NCI-H524 (cell line): Measurements from ENCODE around the gene TMEM72.

ENCODE experiments used
- DNase-seq, 2 experiments: peaks; one replicate each; lab custom pipeline; 2025; lab: John Stamatoyannopoulos, UW

The TMEM72 gene

DNA sequence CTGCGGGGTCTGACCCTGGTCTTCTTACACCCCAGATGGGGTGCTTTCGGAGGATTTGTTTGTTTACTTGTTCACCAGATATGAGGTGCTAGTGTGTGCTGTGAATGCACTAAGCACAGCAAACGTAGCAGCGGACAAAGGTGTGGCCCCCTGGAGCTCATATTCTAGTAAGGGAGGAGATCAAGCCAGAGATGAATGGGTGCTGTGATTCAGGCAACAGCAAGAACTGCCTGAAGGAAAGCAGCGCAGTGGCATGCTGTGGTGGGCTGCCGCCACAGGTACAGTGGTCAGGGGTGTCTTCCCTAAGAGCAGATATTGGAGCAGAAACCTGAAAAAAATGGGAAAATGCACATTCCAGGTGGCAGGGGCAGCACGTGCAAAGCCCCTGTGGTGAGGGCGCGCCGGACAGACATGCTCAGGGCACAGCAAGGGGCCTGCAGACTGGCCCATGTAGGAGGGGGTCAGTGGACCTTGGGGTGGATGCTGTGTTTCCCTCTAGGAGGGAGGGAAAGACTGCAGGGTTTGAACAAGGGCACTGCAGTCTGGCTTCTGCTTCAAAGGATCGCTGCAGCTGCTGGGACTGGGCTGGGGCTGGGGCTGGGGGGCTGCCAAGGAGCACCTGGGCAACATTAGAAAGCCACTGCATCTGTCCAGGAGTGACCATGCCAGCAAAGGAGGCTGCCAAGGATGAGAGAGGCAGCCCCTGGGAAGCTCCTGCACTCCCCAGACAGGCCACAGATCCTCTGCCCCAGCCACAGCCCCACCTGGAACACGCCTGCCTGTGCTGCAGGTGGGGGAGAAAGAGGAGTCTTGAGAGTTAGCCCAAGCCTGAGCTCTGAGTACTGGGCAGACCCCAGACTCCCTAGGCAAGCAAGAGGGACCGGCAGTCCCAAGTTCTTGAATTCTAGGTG lies 68.4 kb downstream of the TMEM72 start:
- no peak for DNase-seq

GRCh38 chr10:44980309-44981171 lies 69.4 kb downstream of the TMEM72 start:
- no peak for DNase-seq

DNA sequence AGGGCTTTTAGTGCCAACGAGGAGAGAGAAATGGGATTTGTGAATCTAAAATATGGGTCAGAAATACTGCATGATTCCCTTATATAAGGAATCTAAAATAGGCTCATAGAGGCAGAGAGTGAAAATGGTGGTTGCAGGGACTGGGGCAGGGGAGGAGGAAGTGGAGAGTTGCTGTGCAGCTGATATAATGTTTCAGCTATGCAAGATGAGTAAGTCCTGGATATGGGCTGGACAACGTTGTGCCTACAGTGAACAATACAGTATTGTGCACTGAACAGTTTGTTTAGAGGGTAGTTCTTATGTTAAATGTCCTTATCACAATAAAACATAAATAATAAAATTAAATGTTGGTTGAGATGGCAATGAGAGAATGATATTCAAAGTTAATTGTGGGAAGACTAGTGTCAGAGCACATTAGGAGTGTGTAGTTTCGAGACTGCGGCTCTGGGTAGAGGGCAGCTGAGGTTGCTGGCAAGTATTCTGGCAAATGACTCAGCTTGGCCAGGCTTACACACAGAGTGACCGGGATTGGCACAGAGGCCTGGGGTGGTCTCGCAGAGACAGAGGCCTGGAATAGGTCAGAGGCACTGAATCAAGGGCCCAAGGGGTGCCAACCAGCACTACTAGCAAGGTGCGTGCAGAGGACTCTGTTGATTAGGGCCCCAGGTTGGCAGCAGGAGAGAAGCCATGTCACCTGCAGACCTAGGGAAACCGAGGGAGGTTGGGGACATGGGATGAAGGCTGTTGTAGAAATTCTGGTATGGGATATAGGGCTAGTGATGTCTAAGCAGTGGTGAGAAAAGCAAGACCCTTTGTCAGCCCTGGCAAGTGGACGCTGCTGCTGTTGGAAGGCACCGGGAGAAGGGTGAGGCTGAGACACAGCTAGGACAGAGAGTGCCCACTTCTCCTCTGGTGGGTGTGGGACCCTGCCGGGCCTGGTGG lies 70.3 kb downstream of the TMEM72 start:
- no peak for DNase-seq

GRCh38 chr10:44982114-44982460 lies 71.0 kb downstream of the TMEM72 start:
- no peak for DNase-seq

DNA sequence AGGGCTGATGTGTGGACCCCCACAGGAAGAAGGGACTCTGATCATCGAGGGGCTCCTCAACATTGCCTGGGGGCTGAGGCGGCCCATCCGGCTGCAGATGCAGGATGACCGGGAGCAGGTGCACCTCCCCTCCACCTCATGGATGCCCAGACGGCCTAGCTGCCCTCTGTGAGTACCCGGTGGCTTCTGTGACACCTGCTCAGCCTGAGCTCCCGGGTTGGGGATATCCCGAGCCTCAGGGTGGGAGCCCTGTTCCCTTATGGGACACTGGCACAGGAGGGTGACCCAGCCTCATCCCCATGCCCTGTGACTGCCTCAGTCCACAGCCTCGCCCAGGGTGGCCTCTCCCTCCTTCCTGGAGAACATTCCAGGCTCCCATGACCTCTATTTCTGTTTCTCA lies 71.4 kb downstream of the TMEM72 start:
- no peak for DNase-seq

GRCh38 chr10:44983066-44983894 lies 72.1 kb downstream of the TMEM72 start:
- DNase-seq = no peak

- DNase-seq = no peak
These were observed 72.8 kb downstream of the TMEM72 start for GRCh38 chr10:44983895-44984278.

GRCh38 chr10:44984671-44985101 lies 73.5 kb downstream of the TMEM72 start:
- DNase-seq = no peak

- no peak for DNase-seq
These were observed 74.1 kb downstream of the TMEM72 start for GRCh38 chr10:44985175-44985681.

DNA sequence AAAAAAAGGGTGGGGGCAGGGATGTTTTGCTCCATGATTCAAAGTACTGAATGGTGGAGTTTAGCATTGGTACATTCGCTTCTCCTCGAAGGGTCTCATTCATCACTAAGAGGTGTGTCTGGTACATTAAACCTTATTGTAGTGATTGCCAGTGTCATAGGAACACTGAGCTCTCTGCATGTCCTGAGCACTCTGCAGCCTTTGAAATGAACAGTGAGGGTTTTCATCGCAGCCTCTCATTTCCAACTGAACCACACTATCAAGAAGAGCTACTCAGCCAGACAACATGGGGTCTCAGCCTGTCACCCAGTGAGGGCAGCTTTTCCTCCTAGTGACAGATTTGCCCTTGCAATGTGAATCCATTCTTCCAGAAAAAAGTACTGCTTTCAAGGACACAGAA lies 75.0 kb downstream of the TMEM72 start:
- DNase-seq = no peak
